HG03575 (cell line): ENCODE results near the gene EXOC6B.

Source experiments
- ATAC-seq: cut with Tn5 transposase; IDR thresholded peaks from one replicate; pipeline ENCODE4 v1.9.1; 2021; ENCODE audit not compliant: unreplicated experiment, insufficient number of reproducible peaks, low FRiP score; ENCODE audit errors: extremely low read depth

EXOC6B gene

GRCh38 chr2:72754628-72755320, 71.1 kb downstream of the EXOC6B start:
- no peak for ATAC-seq

- ATAC-seq, result no peak
Observed at GRCh38 chr2:72750977-72751639, 74.7 kb downstream of the EXOC6B start.

- no peak for ATAC-seq
Observed at GRCh38 chr2:72750466-72750865, 75.4 kb downstream of the EXOC6B start.

GRCh38 chr2:72747344-72747743, 78.5 kb downstream of the EXOC6B start:
- ATAC-seq, result no peak

GRCh38 chr2:72745679-72746368, 80.0 kb downstream of the EXOC6B start:
- no peak for ATAC-seq

GRCh38 chr2:72744049-72744448, 81.8 kb downstream of the EXOC6B start:
- no peak for ATAC-seq

GRCh38 chr2:72743481-72743880, 82.4 kb downstream of the EXOC6B start:
- ATAC-seq, result no peak

- no peak for ATAC-seq
Observed at GRCh38 chr2:72738096-72738495, 87.7 kb downstream of the EXOC6B start.

GRCh38 chr2:72734432-72734831, 91.4 kb downstream of the EXOC6B start:
- ATAC-seq, result no peak

- no peak for ATAC-seq
Observed at GRCh38 chr2:72731116-72731515, 94.7 kb downstream of the EXOC6B start.

GRCh38 chr2:72727356-72727755, 98.5 kb downstream of the EXOC6B start:
- no peak for ATAC-seq

GRCh38 chr2:72723769-72724370, 102.0 kb downstream of the EXOC6B start:
- no peak for ATAC-seq

GRCh38 chr2:72722492-72723070, 103.3 kb downstream of the EXOC6B start:
- ATAC-seq, result no peak

- ATAC-seq, result no peak
Observed at GRCh38 chr2:72719416-72719815, 106.4 kb downstream of the EXOC6B start.

- ATAC-seq, result no peak
Observed at GRCh38 chr2:72718876-72719275, 107.0 kb downstream of the EXOC6B start.

GRCh38 chr2:72716601-72717000, 109.2 kb downstream of the EXOC6B start:
- ATAC-seq, result no peak

- no peak for ATAC-seq
Observed at GRCh38 chr2:72713857-72714256, 112.0 kb downstream of the EXOC6B start.

- ATAC-seq, result no peak
Observed at GRCh38 chr2:72712977-72713376, 112.9 kb downstream of the EXOC6B start.

GRCh38 chr2:72712304-72712703, 113.5 kb downstream of the EXOC6B start:
- ATAC-seq, result no peak
